Stimulated activated CD4-positive, alpha-beta T cell treated with anti-CD3 and anti-CD28 coated beads, Interleukin-4, amount 100 ng/mL, for 4 hours (primary cell): ENCODE data around the gene SAMD14.

ENCODE experiments used
- DNase-seq, 2 experiments: peaks; one replicate each; pipeline ENCODE4 v3.0.0-alpha.2; 2020

The SAMD14 gene

GRCh38 chr17:50129728-50130558 lies at the start of gene SAMD14:
SAMD14 (minus strand) TSS chr17:50130160; CDS start chr17:50124959, 5,201 bp downstream.
- peak; percentile 44 to 50 for DNase-seq

- DNase-seq, result peak; percentile 31 to 37
These were observed 48.2 kb upstream of the SAMD14 start for GRCh38 chr17:50177983-50178834.

GRCh38 chr17:50177476-50177875 lies 47.5 kb upstream of the SAMD14 start:
- DNase-seq, result no peak

- no peak for DNase-seq
These were observed 46.8 kb upstream of the SAMD14 start for GRCh38 chr17:50176559-50177357.

GRCh38 chr17:50175035-50175807 lies 45.3 kb upstream of the SAMD14 start:
- DNase-seq, result no peak

GRCh38 chr17:50174444-50174843 lies 44.5 kb upstream of the SAMD14 start:
- DNase-seq, result no peak

GRCh38 chr17:50173335-50173941 lies 43.5 kb upstream of the SAMD14 start:
- no peak for DNase-seq

GRCh38 chr17:50172936-50173334 lies 43.0 kb upstream of the SAMD14 start:
- no peak for DNase-seq

GRCh38 chr17:50172130-50172529 lies 42.2 kb upstream of the SAMD14 start:
- no peak for DNase-seq

- no peak for DNase-seq
These were observed 41.6 kb upstream of the SAMD14 start for GRCh38 chr17:50171371-50172071.

- DNase-seq, result no peak
These were observed 40.9 kb upstream of the SAMD14 start for GRCh38 chr17:50170662-50171370.

- no peak for DNase-seq
These were observed 40.0 kb upstream of the SAMD14 start for GRCh38 chr17:50169881-50170459.

GRCh38 chr17:50169121-50169764 lies 39.3 kb upstream of the SAMD14 start:
- DNase-seq, result peak; percentile 30 to 43

- no peak for DNase-seq
These were observed 38.4 kb upstream of the SAMD14 start for GRCh38 chr17:50168319-50168718.

- DNase-seq, result no peak
These were observed 37.4 kb upstream of the SAMD14 start for GRCh38 chr17:50167371-50167770.

- no peak for DNase-seq
These were observed 36.7 kb upstream of the SAMD14 start for GRCh38 chr17:50166518-50167181.

GRCh38 chr17:50165867-50166517 lies 36.0 kb upstream of the SAMD14 start, which contains the start of gene SGCA:
SGCA (plus strand) TSS chr17:50166005; CDS start chr17:50166041, 36 bp downstream.
- DNase-seq, result no peak

- no peak for DNase-seq
These were observed 35.5 kb upstream of the SAMD14 start for GRCh38 chr17:50165466-50165865.
